K562 (cell line): ENCODE measurements around the gene MCC. TPM values are rescaled to one million over a fixed set of nuclear protein-coding genes. Genes with fewer than 3 reads are reported as not detected.

Source experiments
- ATAC-seq: fragments of 200-7000 bp; cut with Tn5 transposase; 3 replicates; pipeline ENCODE4 v1.9.1; 2020; ENCODE audit warnings: moderate library complexity
- BruUV-seq: library from RNA; stranded (reverse); fragments of 400-500 nt; replicated peaks from 2 replicates; lab custom pipeline; 2021; lab: Mats Ljungman, UMichigan
- CTCF ChIA-PET: fragments of 300-600 bp; formaldehyde crosslinking; extraction: SDS; loops from one replicate; lab custom pipeline; 2021; ENCODE audit warnings: low intra/inter-chr PET ratio; lab: Yijun Ruan, JAX
- POLR2A ChIA-PET: fragments of 300-600, 350-650 bp; sonication (Branson Sonifier 250); formaldehyde crosslinking; extraction: SDS; loops from one replicate; lab custom pipeline; 2021; ENCODE audit warnings: antibody characterized with exemption, inconsistent platforms; lab: Yijun Ruan, JAX
- DNase-seq, 4 experiments: peaks; one replicate each; pipeline versions ENCODE4 v3.0.0 to v3.0.0-alpha.2; 2011 to 2018; ENCODE audit warnings: low spot score in 3 of 4, mixed read lengths in 3 of 4; ENCODE audit errors: extremely low read depth in 1 of 4
- FAIRE-seq: peaks from 2 replicates; lab custom pipeline; 2011; peaks lifted over from hg19 to GRCh38; lab: Jason Lieb, UNC
- H2AFZ ChIP-seq: 2 replicates; pipeline ENCODE4 v1.6.0; 2011; ENCODE audit warnings: low read depth, low read length, control low read depth, inconsistent platforms
- H3K27ac ChIP-seq: fragments of 200-600 bp; 3 replicates; pipeline ENCODE4 v1.8.0; 2011; ENCODE audit warnings: low read depth, mild to moderate bottlenecking, control low read depth, inconsistent platforms, low read length, moderate library complexity, mixed read lengths; ENCODE audit errors: extremely low read depth
- H3K27me3 ChIP-seq, 2 experiments: fragments of 300-600 bp in 1 of 2; 2 replicates in 1 of 2; 3 replicates in 1 of 2; pipeline versions ENCODE4 v1.6.0 to v1.8.0; 2011; ENCODE audit warnings: inconsistent platforms in 2 of 2, low read length in 2 of 2, mild to moderate bottlenecking in 1 of 2, mixed read lengths in 1 of 2, moderate library complexity in 1 of 2; ENCODE audit not compliant: control insufficient read depth in 2 of 2, insufficient read depth in 2 of 2
- H3K36me3 ChIP-seq: fragments of 300-600 bp; 3 replicates; pipeline ENCODE4 v1.8.0; 2011; ENCODE audit warnings: mild to moderate bottlenecking, low read length, inconsistent platforms; ENCODE audit not compliant: control insufficient read depth, insufficient read depth
- H3K4me1 ChIP-seq, 2 experiments: fragments of 200-600 bp in 1 of 2; replicated peaks in 1 of 2; 2 replicates in 1 of 2; 3 replicates in 1 of 2; pipeline versions ENCODE4 v1.5.1 to v1.8.0; 2011; ENCODE audit warnings: inconsistent platforms in 2 of 2, low read length in 2 of 2, mild to moderate bottlenecking in 1 of 2, mixed read lengths in 1 of 2, moderate library complexity in 1 of 2; ENCODE audit not compliant: control insufficient read depth in 2 of 2, insufficient read depth in 2 of 2
- H3K4me2 ChIP-seq: 2 replicates; pipeline ENCODE4 v1.6.1; 2011; ENCODE audit warnings: low read length, control low read depth, inconsistent platforms, mixed read lengths; ENCODE audit not compliant: insufficient read depth
- H3K4me3 ChIP-seq: fragments of 200-600 bp; sonication (generic), shearing (Covaris generic); 2 replicates; pipeline ENCODE4 v1.5.1; 2016; ENCODE audit warnings: control low read depth, inconsistent platforms
- H3K79me2 ChIP-seq: fragments of 200-600 bp; 3 replicates; pipeline ENCODE4 v1.8.0; 2011; ENCODE audit warnings: low read length, inconsistent platforms; ENCODE audit not compliant: control insufficient read depth, insufficient read depth
- H3K9ac ChIP-seq, 2 experiments: 2 replicates each; pipeline versions ENCODE4 v1.6.0 to v1.6.1; 2011; ENCODE audit warnings: low read depth in 2 of 2, low read length in 2 of 2, control low read depth in 1 of 2, inconsistent platforms in 1 of 2, mild to moderate bottlenecking in 1 of 2, mixed read lengths in 1 of 2; ENCODE audit not compliant: insufficient read depth in 1 of 2
- H3K9me1 ChIP-seq: one replicate; pipeline ENCODE4 v1.6.0; 2011; ENCODE audit warnings: inconsistent platforms, mild to moderate bottlenecking, low read length, moderate library complexity; ENCODE audit not compliant: control insufficient read depth, insufficient read depth
- H3K9me3 ChIP-seq: replicated peaks from 2 replicates; pipeline ENCODE4 v1.5.1; 2011; ENCODE audit warnings: low read depth, low read length, inconsistent platforms; ENCODE audit not compliant: control insufficient read depth, insufficient read depth
- H4K20me1 ChIP-seq: replicated peaks from 2 replicates; pipeline ENCODE4 v1.6.1; 2011; ENCODE audit warnings: low read length, inconsistent platforms, mixed read lengths; ENCODE audit not compliant: control insufficient read depth, insufficient read depth
- LEF1 ChIP-seq: fragments of 450-650 bp; IDR thresholded peaks from 2 replicates; pipeline ENCODE4 v1.6.1; 2016; ENCODE audit warnings: mild to moderate bottlenecking
- MTA1 ChIP-seq: fragments of 450-650 bp; IDR thresholded peaks from 2 replicates; pipeline ENCODE4 v1.6.1; 2017; ENCODE audit warnings: borderline replicate concordance
- RAD51 ChIP-seq: fragments of 450-650 bp; IDR thresholded peaks from 2 replicates; pipeline ENCODE4 v1.7.1; 2016; ENCODE audit warnings: low read depth, mild to moderate bottlenecking, borderline replicate concordance
- TEAD4 ChIP-seq, 2 experiments: sonication (generic) in 1 of 2; formaldehyde crosslinking in 1 of 2; IDR thresholded peaks; 2 replicates each; pipeline versions ENCODE4 v1.6.1 to v1.8.0; 2012 to 2022; ENCODE audit warnings: borderline replicate concordance in 1 of 2, inconsistent platforms in 1 of 2, low read length in 1 of 2, mild to moderate bottlenecking in 1 of 2, missing genetic modification reagents in 1 of 2
- TSC22D4 ChIP-seq: fragments of 450-650 bp; IDR thresholded peaks from 2 replicates; pipeline ENCODE4 v1.6.1; 2016; ENCODE audit warnings: missing genetic modification characterization, missing biosample characterization, control low read depth
- ZC3H8 ChIP-seq: fragments of 450-650 bp; IDR thresholded peaks from 2 replicates; pipeline ENCODE4 v1.6.1; 2017
- ZNF134 ChIP-seq: fragments of 250-450 bp; sonication (Bioruptor Pico); conservative IDR thresholded peaks from 2 replicates; pipeline ENCODE4 v1.4.0; 2020
- WGBS: fragments of 100-300 bp; shearing (Covaris generic); methylation state at CpG from one replicate; pipeline ENCODE4 v1.1.6; 2016; ENCODE audit warnings: low coverage, mixed read lengths; ENCODE audit not compliant: insufficient coverage; ENCODE audit errors: missing lambda C conversion rate; 5-methylcytosine and 5-hydroxymethylcytosine counted together
- in situ Hi-C: fragments of 300-500 bp; cut with MboI; formaldehyde crosslinking; loops from 4 replicates; pipeline ENCODE4 v1.15.0; 2018; ENCODE audit warnings: inconsistent platforms, mixed read lengths
- intact Hi-C: fragments of 100-400 bp; cut with micrococcal nuclease; formaldehyde crosslinking; loops from 2 replicates; pipeline ENCODE4 v1.14.2; 2022
- polyA plus RNA-seq, 8 experiments: library from polyadenylated mRNA; depleted of rRNA in 4 of 8; stranded (reverse) in 5 of 8; unstranded in 3 of 8; fragments of >200 nt; fragmentation: Nextera tagmentation in 2 of 8; fragmentation: Illumina TruSeq in 1 of 8; extraction: Ambion mirVana in 2 of 8; extraction: Trizol in 1 of 8; gene quantifications; 2 replicates each; pipeline versions ENCODE4 v1.2.1 to v1.2.3, GENCODE V29; 2011 to 2014; ENCODE audit warnings: inconsistent platforms in 1 of 8, missing spikeins in 1 of 8
- total RNA-seq, 7 experiments: library from RNA; depleted of rRNA in 6 of 7; stranded (reverse); fragments of >200 nt in 6 of 7; fragmentation: Illumina TruSeq in 2 of 7; extraction: Trizol in 2 of 7; gene quantifications; 2 replicates each; pipeline versions ENCODE4 v1.2.1 to v1.2.3, GENCODE V29; 2011 to 2021; ENCODE audit warnings: low replicate concordance in 1 of 7
- TF ChIP-seq, protein P1 (sequence below): fragments of 200-600 bp; sonication (generic); IDR thresholded peaks from one replicate; pipeline ENCODE4 v1.6.1; 2012; ENCODE audit warnings: mild to moderate bottlenecking, low read depth, low read length, inconsistent platforms
- TF ChIP-seq, protein P2 (sequence below), 3 experiments: fragments of 200-800 bp in 1 of 3; sonication (Bioruptor generic) in 1 of 3; sonication (generic) in 1 of 3; formaldehyde crosslinking in 1 of 3; IDR thresholded peaks; 2 replicates each; pipeline versions ENCODE4 v1.6.1 to v1.8.0; 2016 to 2022; ENCODE audit warnings: mild to moderate bottlenecking in 2 of 3, missing compliant biosample characterization in 2 of 3, missing genetic modification characterization in 2 of 3, missing genetic modification reagents in 1 of 3

The MCC gene
- total and polyA plus RNA-seq, 9 of the 15 experiments (the other 6 are each of a cell fraction or from before 2014, with no cell fraction given) = 0.04 to 0.24 (median 0.06) TPM; not detected in 1

DNA sequence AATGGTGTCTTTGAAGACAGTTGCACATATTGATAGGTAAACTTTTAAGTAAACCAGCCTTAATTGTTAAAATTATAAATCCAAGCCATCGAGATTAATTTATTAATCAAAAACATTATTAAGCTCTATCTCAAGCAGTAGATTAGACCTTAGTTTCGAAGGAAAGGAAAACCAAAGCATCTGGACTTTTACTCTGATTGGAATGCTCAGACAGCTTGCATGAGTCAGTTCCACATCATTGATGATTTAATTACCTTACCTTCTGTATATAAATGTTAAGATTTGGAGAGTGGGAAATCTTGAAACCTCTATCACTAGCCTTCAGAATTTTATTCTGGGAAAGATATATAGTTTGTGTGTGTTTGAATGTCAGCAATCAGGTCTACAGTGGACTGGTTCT is 487.8 kb downstream of the MCC start:
- no peaks in the 10 kb centered on the region for H4K20me1 ChIP-seq
- whole genome bisulfite sequencing = 87% methylated on average over 2 of the region's 2 CpGs
- intact Hi-C loops (no loop called here), in situ Hi-C loops (no loop called here)
- no peak overlapping the region for H3K4me2 ChIP-seq
- CTCF ChIA-PET = no interaction called here
- H3K4me3 ChIP-seq = no peak overlapping the region
- H3K27me3 ChIP-seq = no peaks in the 10 kb centered on the region
- no peaks in the 10 kb centered on the region for H3K9me3 ChIP-seq
- H3K79me2 ChIP-seq = peaks cover 37% of the 10 kb centered on the region
- H3K9me1 ChIP-seq = no peaks in the 10 kb centered on the region
- H3K27ac ChIP-seq = no peak overlapping the region
- H3K36me3 ChIP-seq = peaks cover 82% of the 10 kb centered on the region
- H2AFZ ChIP-seq = no peak overlapping the region
- no TSS peak for BruUV-seq
- H3K4me1 ChIP-seq = no peaks in the 10 kb centered on the region
- ATAC-seq (no peak), DNase-seq (no peak), FAIRE-seq (no peak)
- POLR2A ChIA-PET = no interaction called here
- H3K9ac ChIP-seq = no peak overlapping the region
- TF ChIP-seq, protein P1, sequence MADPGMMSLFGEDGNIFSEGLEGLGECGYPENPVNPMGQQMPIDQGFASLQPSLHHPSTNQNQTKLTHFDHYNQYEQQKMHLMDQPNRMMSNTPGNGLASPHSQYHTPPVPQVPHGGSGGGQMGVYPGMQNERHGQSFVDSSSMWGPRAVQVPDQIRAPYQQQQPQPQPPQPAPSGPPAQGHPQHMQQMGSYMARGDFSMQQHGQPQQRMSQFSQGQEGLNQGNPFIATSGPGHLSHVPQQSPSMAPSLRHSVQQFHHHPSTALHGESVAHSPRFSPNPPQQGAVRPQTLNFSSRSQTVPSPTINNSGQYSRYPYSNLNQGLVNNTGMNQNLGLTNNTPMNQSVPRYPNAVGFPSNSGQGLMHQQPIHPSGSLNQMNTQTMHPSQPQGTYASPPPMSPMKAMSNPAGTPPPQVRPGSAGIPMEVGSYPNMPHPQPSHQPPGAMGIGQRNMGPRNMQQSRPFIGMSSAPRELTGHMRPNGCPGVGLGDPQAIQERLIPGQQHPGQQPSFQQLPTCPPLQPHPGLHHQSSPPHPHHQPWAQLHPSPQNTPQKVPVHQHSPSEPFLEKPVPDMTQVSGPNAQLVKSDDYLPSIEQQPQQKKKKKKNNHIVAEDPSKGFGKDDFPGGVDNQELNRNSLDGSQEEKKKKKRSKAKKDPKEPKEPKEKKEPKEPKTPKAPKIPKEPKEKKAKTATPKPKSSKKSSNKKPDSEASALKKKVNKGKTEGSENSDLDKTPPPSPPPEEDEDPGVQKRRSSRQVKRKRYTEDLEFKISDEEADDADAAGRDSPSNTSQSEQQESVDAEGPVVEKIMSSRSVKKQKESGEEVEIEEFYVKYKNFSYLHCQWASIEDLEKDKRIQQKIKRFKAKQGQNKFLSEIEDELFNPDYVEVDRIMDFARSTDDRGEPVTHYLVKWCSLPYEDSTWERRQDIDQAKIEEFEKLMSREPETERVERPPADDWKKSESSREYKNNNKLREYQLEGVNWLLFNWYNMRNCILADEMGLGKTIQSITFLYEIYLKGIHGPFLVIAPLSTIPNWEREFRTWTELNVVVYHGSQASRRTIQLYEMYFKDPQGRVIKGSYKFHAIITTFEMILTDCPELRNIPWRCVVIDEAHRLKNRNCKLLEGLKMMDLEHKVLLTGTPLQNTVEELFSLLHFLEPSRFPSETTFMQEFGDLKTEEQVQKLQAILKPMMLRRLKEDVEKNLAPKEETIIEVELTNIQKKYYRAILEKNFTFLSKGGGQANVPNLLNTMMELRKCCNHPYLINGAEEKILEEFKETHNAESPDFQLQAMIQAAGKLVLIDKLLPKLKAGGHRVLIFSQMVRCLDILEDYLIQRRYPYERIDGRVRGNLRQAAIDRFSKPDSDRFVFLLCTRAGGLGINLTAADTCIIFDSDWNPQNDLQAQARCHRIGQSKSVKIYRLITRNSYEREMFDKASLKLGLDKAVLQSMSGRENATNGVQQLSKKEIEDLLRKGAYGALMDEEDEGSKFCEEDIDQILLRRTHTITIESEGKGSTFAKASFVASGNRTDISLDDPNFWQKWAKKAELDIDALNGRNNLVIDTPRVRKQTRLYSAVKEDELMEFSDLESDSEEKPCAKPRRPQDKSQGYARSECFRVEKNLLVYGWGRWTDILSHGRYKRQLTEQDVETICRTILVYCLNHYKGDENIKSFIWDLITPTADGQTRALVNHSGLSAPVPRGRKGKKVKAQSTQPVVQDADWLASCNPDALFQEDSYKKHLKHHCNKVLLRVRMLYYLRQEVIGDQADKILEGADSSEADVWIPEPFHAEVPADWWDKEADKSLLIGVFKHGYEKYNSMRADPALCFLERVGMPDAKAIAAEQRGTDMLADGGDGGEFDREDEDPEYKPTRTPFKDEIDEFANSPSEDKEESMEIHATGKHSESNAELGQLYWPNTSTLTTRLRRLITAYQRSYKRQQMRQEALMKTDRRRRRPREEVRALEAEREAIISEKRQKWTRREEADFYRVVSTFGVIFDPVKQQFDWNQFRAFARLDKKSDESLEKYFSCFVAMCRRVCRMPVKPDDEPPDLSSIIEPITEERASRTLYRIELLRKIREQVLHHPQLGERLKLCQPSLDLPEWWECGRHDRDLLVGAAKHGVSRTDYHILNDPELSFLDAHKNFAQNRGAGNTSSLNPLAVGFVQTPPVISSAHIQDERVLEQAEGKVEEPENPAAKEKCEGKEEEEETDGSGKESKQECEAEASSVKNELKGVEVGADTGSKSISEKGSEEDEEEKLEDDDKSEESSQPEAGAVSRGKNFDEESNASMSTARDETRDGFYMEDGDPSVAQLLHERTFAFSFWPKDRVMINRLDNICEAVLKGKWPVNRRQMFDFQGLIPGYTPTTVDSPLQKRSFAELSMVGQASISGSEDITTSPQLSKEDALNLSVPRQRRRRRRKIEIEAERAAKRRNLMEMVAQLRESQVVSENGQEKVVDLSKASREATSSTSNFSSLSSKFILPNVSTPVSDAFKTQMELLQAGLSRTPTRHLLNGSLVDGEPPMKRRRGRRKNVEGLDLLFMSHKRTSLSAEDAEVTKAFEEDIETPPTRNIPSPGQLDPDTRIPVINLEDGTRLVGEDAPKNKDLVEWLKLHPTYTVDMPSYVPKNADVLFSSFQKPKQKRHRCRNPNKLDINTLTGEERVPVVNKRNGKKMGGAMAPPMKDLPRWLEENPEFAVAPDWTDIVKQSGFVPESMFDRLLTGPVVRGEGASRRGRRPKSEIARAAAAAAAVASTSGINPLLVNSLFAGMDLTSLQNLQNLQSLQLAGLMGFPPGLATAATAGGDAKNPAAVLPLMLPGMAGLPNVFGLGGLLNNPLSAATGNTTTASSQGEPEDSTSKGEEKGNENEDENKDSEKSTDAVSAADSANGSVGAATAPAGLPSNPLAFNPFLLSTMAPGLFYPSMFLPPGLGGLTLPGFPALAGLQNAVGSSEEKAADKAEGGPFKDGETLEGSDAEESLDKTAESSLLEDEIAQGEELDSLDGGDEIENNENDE = no peak
- no peak for TF ChIP-seq ZNF134
- TF ChIP-seq, protein P2, sequence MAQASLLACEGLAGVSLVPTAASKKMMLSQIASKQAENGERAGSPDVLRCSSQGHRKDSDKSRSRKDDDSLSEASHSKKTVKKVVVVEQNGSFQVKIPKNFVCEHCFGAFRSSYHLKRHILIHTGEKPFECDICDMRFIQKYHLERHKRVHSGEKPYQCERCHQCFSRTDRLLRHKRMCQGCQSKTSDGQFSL (CRISPR knock-in tag; IDR thresholded peaks at IDR 0.05) = no peak
- TF ChIP-seq, protein P2 (tag; IDR thresholded peaks at IDR 0.05) = no peak
- TF ChIP-seq ZC3H8 = no peak
- TF ChIP-seq TSC22D4 (tag) = no peak
- no peak for TF ChIP-seq RAD51
- no peak for TF ChIP-seq TEAD4 (IDR thresholded peaks at IDR 0.05; ENCODE audit: low read length)
- TF ChIP-seq TEAD4 (CRISPR knock-in tag; IDR thresholded peaks at IDR 0.05; ENCODE audit: borderline replicate concordance) = no peak
- no peak for TF ChIP-seq LEF1
- TF ChIP-seq MTA1 = no peak
